NCI-H2081 (cell line): ENCODE measurements around the gene SCGB3A1.

Experiments used
- DNase-seq, 2 experiments: peaks; one replicate each; lab custom pipeline; 2025; lab: John Stamatoyannopoulos, UW

Gene SCGB3A1

GRCh38 chr5:180604271-180604670 is 13.0 kb upstream of the SCGB3A1 start:
- DNase-seq = no peak

- DNase-seq = no peak
These were observed 11.8 kb upstream of the SCGB3A1 start for GRCh38 chr5:180603076-180603594.

GRCh38 chr5:180602481-180603075 is 11.3 kb upstream of the SCGB3A1 start:
- DNase-seq = no peak

GRCh38 chr5:180601591-180602480 is 10.5 kb upstream of the SCGB3A1 start:
- no peak for DNase-seq

- no peak for DNase-seq
These were observed 9.3 kb upstream of the SCGB3A1 start for GRCh38 chr5:180600554-180601041.

GRCh38 chr5:180599981-180600553 is 8.8 kb upstream of the SCGB3A1 start:
- DNase-seq = no peak

- no peak for DNase-seq
These were observed 8.3 kb upstream of the SCGB3A1 start for GRCh38 chr5:180599590-180599914.

GRCh38 chr5:180598797-180599589 is 7.7 kb upstream of the SCGB3A1 start:
- no peak for DNase-seq

GRCh38 chr5:180598316-180598701 is 7.0 kb upstream of the SCGB3A1 start:
- no peak for DNase-seq

- DNase-seq = peak in 1 of 2 experiments; percentile 17
These were observed 5.5 kb upstream of the SCGB3A1 start for GRCh38 chr5:180596668-180597231.

- no peak for DNase-seq
These were observed 4.9 kb upstream of the SCGB3A1 start for GRCh38 chr5:180596115-180596667.

- DNase-seq = no peak
These were observed 4.2 kb upstream of the SCGB3A1 start for GRCh38 chr5:180595381-180596114.

- DNase-seq = no peak
These were observed 3.7 kb upstream of the SCGB3A1 start for GRCh38 chr5:180595046-180595379.

GRCh38 chr5:180594311-180595045 is 3.2 kb upstream of the SCGB3A1 start:
- no peak for DNase-seq

- no peak for DNase-seq
These were observed 2.3 kb upstream of the SCGB3A1 start for GRCh38 chr5:180593446-180594206.

- DNase-seq = no peak
These were observed 877 bp upstream of the SCGB3A1 start for GRCh38 chr5:180592176-180592575.

GRCh38 chr5:180590543-180591310 is 572 bp downstream of the SCGB3A1 start:
- no peak for DNase-seq

- no peak for DNase-seq
These were observed 1.3 kb downstream of the SCGB3A1 start for GRCh38 chr5:180589771-180590542.
